GM10248 (cell line): Measurements from ENCODE around the gene RPH3AL.
"Not testable (repeated sequence)": the region's sequence is repeated elsewhere in the genome, so short reads cannot be mapped to it uniquely, and the experiment has no call there.

Experiments
- CTCF ChIA-PET: fragments of 300-600 bp; sonication (Branson Sonifier 250); formaldehyde crosslinking; extraction: SDS; loops from one replicate; lab custom pipeline; 2021; ENCODE audit warnings: antibody characterized with exemption; lab: Yijun Ruan, JAX
- POLR2A ChIA-PET: fragments of 350-650 bp; sonication (Branson Sonifier 250); formaldehyde crosslinking; extraction: SDS; loops from one replicate; lab custom pipeline; 2020; ENCODE audit warnings: antibody characterized with exemption; lab: Yijun Ruan, JAX
- DNase-seq: peaks from one replicate; pipeline ENCODE4 v3.0.0; 2012; ENCODE audit errors: extremely low spot score
- CTCF ChIP-seq: IDR thresholded peaks from 2 replicates; pipeline ENCODE4 v1.5.1; 2012; ENCODE audit warnings: mild to moderate bottlenecking, low read depth; ENCODE audit errors: extremely low read depth, missing control alignments, control extremely low read depth

Gene RPH3AL

DNA sequence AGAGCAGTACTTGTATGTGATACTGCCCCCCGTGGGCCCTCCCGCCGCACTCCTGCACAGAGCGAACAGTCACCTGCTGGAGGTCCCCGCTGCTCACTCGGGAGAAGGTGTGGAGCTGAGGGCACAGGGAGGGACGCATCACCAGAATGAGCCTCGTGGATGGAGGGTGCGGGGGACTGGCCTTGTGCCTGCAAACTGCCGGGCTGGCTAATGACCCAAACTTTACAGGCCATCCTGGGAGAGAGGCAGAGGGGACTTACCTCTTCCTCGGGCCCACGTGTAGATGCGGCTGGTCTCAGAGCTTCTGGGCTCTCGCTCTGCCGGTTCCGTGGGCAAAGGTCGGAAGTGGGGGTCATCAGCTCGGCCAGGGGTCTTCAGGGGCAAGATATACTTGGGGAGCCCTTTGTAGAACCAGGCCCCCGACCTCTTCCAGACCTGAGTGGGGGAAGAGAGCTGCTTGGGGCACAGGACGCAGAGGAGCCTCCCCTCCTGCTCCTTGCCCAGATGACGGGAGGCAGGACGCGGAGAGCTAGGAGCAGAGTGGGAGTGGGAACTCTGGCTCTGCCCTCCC, 105.7 kb downstream of the RPH3AL start:
- no peak for DNase-seq
- ChIA-PET CTCF (no interaction called here), POLR2A (no interaction called here)
- no peak for TF ChIP-seq CTCF

GRCh38 chr17:246226-246625, 106.4 kb downstream of the RPH3AL start:
- ChIA-PET POLR2A (no interaction called here), CTCF (no interaction called here)
- no peak for TF ChIP-seq CTCF
- no peak for DNase-seq

DNA sequence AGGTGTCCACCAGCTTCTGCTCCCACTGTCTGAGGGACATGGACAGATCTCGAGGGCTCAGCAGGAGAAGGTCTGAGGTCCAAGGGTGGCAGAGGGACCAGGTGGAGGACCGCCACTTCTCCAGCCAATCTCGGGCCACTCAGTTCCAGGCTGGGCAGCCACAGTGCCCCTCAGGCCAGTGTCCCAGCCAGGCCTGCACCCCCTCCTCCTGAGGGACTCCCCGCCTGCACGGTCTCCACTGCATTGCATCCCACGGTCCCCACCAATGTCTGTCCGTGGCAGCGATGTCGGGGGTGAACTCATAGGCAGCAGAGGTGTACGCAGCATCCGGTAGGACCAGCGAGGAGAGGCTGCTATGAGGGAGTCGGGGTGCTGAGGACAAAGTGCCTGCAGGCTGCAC, 107.0 kb downstream of the RPH3AL start:
- ChIA-PET POLR2A (no interaction called here), CTCF (no interaction called here)
- TF ChIP-seq CTCF, result no peak
- no peak for DNase-seq

DNA sequence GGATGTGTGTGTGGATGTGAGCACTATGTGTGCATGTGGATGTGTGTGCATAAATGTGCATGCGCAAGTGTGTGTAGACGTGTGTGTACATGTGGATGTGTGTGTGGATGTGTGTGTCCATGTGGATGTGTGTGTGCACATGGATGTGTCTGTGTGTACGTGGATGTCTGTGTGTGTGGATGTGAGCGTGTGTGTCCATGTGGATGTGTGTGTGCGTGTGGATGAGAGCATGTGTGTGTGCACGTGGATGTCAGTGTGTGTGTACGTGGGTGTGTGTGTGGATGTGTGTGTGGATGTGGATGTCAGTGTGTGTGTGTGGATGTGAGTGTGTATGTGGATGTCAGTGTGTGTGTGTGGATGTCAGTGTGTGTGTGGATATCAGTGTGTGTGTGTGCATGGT, 107.6 kb downstream of the RPH3AL start:
- no peak for TF ChIP-seq CTCF
- no peak for DNase-seq
- POLR2A ChIA-PET, result no interaction called here
- CTCF ChIA-PET, result no interaction called here

- CTCF ChIA-PET, DNase-seq, POLR2A ChIA-PET: not testable (repeated sequence)
Measured at GRCh38 chr17:243924-244323, 108.7 kb downstream of the RPH3AL start.

- POLR2A ChIA-PET, result no interaction called here
- TF ChIP-seq CTCF, result no peak
- no peak for DNase-seq
- CTCF ChIA-PET, result no interaction called here
Measured at GRCh38 chr17:238964-239259, 113.7 kb downstream of the RPH3AL start.

DNA sequence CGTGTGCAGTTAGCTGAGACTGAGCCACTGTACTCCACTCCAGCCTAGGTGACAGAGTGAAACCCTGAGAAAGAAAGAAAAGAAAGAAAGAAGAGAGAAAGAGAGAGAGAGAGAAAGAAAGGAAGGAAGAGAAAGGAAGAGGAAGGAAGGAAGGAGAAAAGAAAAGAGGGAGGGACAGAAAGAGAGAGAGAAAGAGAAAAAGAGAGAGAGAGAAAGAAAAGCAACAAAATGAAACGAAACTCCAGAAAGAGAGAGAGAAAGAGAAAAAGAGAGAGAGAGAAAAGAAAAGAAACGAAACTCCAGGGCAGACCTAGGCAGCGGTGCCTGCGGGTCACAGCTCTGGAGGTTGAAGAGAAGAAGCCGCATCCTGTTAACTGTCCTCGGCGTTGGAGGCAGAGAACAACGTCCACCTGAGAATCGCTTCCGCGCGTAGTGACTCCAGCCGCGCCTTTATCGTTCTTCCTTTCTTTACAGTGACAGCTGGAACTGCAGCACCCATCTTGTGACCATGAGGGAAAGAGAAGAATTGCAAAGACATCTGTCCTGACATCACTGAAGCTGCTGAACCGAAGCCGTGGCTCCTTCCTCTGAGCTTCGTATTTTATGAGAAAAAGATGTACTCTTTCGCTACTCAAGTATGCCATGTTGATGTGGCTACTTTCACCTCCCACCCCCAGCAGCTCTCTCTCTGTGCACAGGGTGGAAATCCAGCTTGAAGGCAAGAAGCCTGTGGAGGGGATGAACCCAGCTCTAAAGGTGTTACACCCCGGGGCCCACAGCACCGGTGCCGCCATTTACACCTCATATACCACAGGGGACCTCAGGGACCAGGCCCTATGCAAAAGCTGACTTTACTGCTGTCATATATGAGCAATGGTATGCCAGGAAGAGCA, 114.3 kb downstream of the RPH3AL start:
- ChIA-PET POLR2A (no interaction called here), CTCF (no interaction called here)
- no peak for TF ChIP-seq CTCF

More for the DNA sequence above, 114.3 kb downstream of the RPH3AL start:
- DNase-seq, result no peak
